ENCODE measurements around the gene KNL1.

Gene KNL1

GRCh38 chr15:40598672-40599071 lies 4.6 kb downstream of the KNL1 start:
- H4K8ac ChIP-seq (ENCODE audit: low read depth, low read length) = no peak overlapping the region
- H3K9ac ChIP-seq (ENCODE audit: low read length) = no peak overlapping the region
- H3K4me3 ChIP-seq (ENCODE audit: low read depth, low read length) = no peak overlapping the region
- no peaks in the 10 kb centered on the region for H3K9me3 ChIP-seq (ENCODE audit: insufficient read depth, low read depth, low read length)
- DNase-seq = no peak
- no peak overlapping the region for H3K4ac ChIP-seq (ENCODE audit: low read depth, low read length)
- no peak overlapping the region for H3K18ac ChIP-seq (ENCODE audit: low read length)
- no peak overlapping the region for H3K27ac ChIP-seq (ENCODE audit: low read depth, low read length)
- H2BK12ac ChIP-seq (ENCODE audit: low read length) = no peak overlapping the region
- peaks cover 3% of the 10 kb centered on the region for H3K79me1 ChIP-seq (ENCODE audit: low read length)
- no peaks in the 10 kb centered on the region for H3K36me3 ChIP-seq (ENCODE audit: control insufficient read depth in 1 of 2, insufficient read depth in 2 of 2, low read length in 2 of 2)
- no peaks in the 10 kb centered on the region for H3K4me1 ChIP-seq (ENCODE audit: control insufficient read depth in 1 of 2, insufficient read depth in 2 of 2, low read length in 2 of 2)
- H3K23ac ChIP-seq (ENCODE audit: low read length) = no peak overlapping the region
- H2AFZ ChIP-seq (ENCODE audit: insufficient read depth, low read length, poor library complexity) = no peak overlapping the region
- no peak overlapping the region for H3K14ac ChIP-seq (ENCODE audit: low read length)
- no peak overlapping the region for H4K12ac ChIP-seq (ENCODE audit: low read depth, low read length)
- no peak overlapping the region for H2AK5ac ChIP-seq (ENCODE audit: low read length)
- H3K4me2 ChIP-seq (ENCODE audit: low read length) = no peak overlapping the region
- no peak overlapping the region for H2BK5ac ChIP-seq (ENCODE audit: low read depth, low read length, poor library complexity)
- no peak overlapping the region for H2BK120ac ChIP-seq (ENCODE audit: insufficient read depth, low read length, poor library complexity)
- no peak overlapping the region for H4K91ac ChIP-seq (ENCODE audit: low read depth, low read length)
- H3K27me3 ChIP-seq (ENCODE audit: insufficient read depth, low read length) = no peaks in the 10 kb centered on the region
- peaks cover 5% of the 10 kb centered on the region for H3K79me2 ChIP-seq (ENCODE audit: control insufficient read depth, insufficient read depth, low read length, poor library complexity)
- WGBS (ENCODE audit: extremely low coverage, insufficient coverage, insufficient read length) = no CpG with 5 or more reads among the region's 4 CpGs

GRCh38 chr15:40600956-40601355 lies 6.9 kb downstream of the KNL1 start:
- Histone ChIP-seq H3K4ac (ENCODE audit: low read depth, low read length) (no peak overlapping the region), H2BK12ac (ENCODE audit: low read length) (no peak overlapping the region), H2BK120ac (ENCODE audit: insufficient read depth, low read length, poor library complexity) (no peak overlapping the region), H3K18ac (ENCODE audit: low read length) (no peak overlapping the region), H3K79me1 (ENCODE audit: low read length) (no peaks in the 10 kb centered on the region), H3K23ac (ENCODE audit: low read length) (no peak overlapping the region), H4K8ac (ENCODE audit: low read depth, low read length) (no peak overlapping the region), H3K36me3 (ENCODE audit: control insufficient read depth in 1 of 2, insufficient read depth in 2 of 2, low read length in 2 of 2) (no peaks in the 10 kb centered on the region), H3K27me3 (ENCODE audit: insufficient read depth, low read length) (no peaks in the 10 kb centered on the region), H3K14ac (ENCODE audit: low read length) (no peak overlapping the region), H3K79me2 (ENCODE audit: control insufficient read depth, insufficient read depth, low read length, poor library complexity) (no peaks in the 10 kb centered on the region), H3K9me3 (ENCODE audit: insufficient read depth, low read depth, low read length) (no peaks in the 10 kb centered on the region), H4K12ac (ENCODE audit: low read depth, low read length) (no peak overlapping the region), H4K91ac (ENCODE audit: low read depth, low read length) (no peak overlapping the region), H3K9ac (ENCODE audit: low read length) (no peak overlapping the region), H3K4me3 (ENCODE audit: low read depth, low read length) (no peak overlapping the region), H2AK5ac (ENCODE audit: low read length) (no peak overlapping the region), H3K4me1 (ENCODE audit: control insufficient read depth in 1 of 2, insufficient read depth in 2 of 2, low read length in 2 of 2) (no peaks in the 10 kb centered on the region), H3K27ac (ENCODE audit: low read depth, low read length) (no peak overlapping the region), H3K4me2 (ENCODE audit: low read length) (no peak overlapping the region), H2BK5ac (ENCODE audit: low read depth, low read length, poor library complexity) (no peak overlapping the region), H2AFZ (ENCODE audit: insufficient read depth, low read length, poor library complexity) (no peak overlapping the region)
- no CpG with 5 or more reads among the region's 12 CpGs for WGBS (ENCODE audit: extremely low coverage, insufficient coverage, insufficient read length)
- DNase-seq = peak in 1 of 2 donors; percentile 4

GRCh38 chr15:40603935-40604334 lies 9.9 kb downstream of the KNL1 start:
- no peak for DNase-seq
- no peak overlapping the region for H3K18ac ChIP-seq (ENCODE audit: low read length)
- H4K8ac ChIP-seq (ENCODE audit: low read depth, low read length) = no peak overlapping the region
- no peak overlapping the region for H4K12ac ChIP-seq (ENCODE audit: low read depth, low read length)
- H4K91ac ChIP-seq (ENCODE audit: low read depth, low read length) = no peak overlapping the region
- H3K27me3 ChIP-seq (ENCODE audit: insufficient read depth, low read length) = no peaks in the 10 kb centered on the region
- H3K36me3 ChIP-seq (ENCODE audit: control insufficient read depth in 1 of 2, insufficient read depth in 2 of 2, low read length in 2 of 2) = peaks cover 5% of the 10 kb centered on the region in 2 experiments
- no peak overlapping the region for H2BK5ac ChIP-seq (ENCODE audit: low read depth, low read length, poor library complexity)
- no peak overlapping the region for H3K4me3 ChIP-seq (ENCODE audit: low read depth, low read length)
- H3K4me2 ChIP-seq (ENCODE audit: low read length) = no peak overlapping the region
- H2BK12ac ChIP-seq (ENCODE audit: low read length) = no peak overlapping the region
- no peak overlapping the region for H3K14ac ChIP-seq (ENCODE audit: low read length)
- H3K4me1 ChIP-seq (ENCODE audit: control insufficient read depth in 1 of 2, insufficient read depth in 2 of 2, low read length in 2 of 2) = no peaks in the 10 kb centered on the region
- no peak overlapping the region for H2AFZ ChIP-seq (ENCODE audit: insufficient read depth, low read length, poor library complexity)
- no peaks in the 10 kb centered on the region for H3K79me2 ChIP-seq (ENCODE audit: control insufficient read depth, insufficient read depth, low read length, poor library complexity)
- no peak overlapping the region for H3K4ac ChIP-seq (ENCODE audit: low read depth, low read length)
- H3K23ac ChIP-seq (ENCODE audit: low read length) = no peak overlapping the region
- H3K9me3 ChIP-seq (ENCODE audit: insufficient read depth, low read depth, low read length) = no peaks in the 10 kb centered on the region
- no peaks in the 10 kb centered on the region for H3K79me1 ChIP-seq (ENCODE audit: low read length)
- no peak overlapping the region for H3K9ac ChIP-seq (ENCODE audit: low read length)
- H3K27ac ChIP-seq (ENCODE audit: low read depth, low read length) = no peak overlapping the region
- H2BK120ac ChIP-seq (ENCODE audit: insufficient read depth, low read length, poor library complexity) = no peak overlapping the region
- H2AK5ac ChIP-seq (ENCODE audit: low read length) = no peak overlapping the region

- Histone ChIP-seq H3K9ac (ENCODE audit: low read length) (no peak overlapping the region), H3K36me3 (ENCODE audit: control insufficient read depth in 1 of 2, insufficient read depth in 2 of 2, low read length in 2 of 2) (peaks cover 5 to 6% of the 10 kb centered on the region in 2 experiments), H3K9me3 (ENCODE audit: insufficient read depth, low read depth, low read length) (no peaks in the 10 kb centered on the region), H2BK12ac (ENCODE audit: low read length) (no peak overlapping the region), H4K8ac (ENCODE audit: low read depth, low read length) (no peak overlapping the region), H3K18ac (ENCODE audit: low read length) (no peak overlapping the region), H3K4me2 (ENCODE audit: low read length) (no peak overlapping the region), H3K79me2 (ENCODE audit: control insufficient read depth, insufficient read depth, low read length, poor library complexity) (no peaks in the 10 kb centered on the region), H2BK5ac (ENCODE audit: low read depth, low read length, poor library complexity) (no peak overlapping the region), H3K27ac (ENCODE audit: low read depth, low read length) (no peak overlapping the region), H3K79me1 (ENCODE audit: low read length) (no peaks in the 10 kb centered on the region), H3K4me1 (ENCODE audit: control insufficient read depth in 1 of 2, insufficient read depth in 2 of 2, low read length in 2 of 2) (no peaks in the 10 kb centered on the region), H3K4ac (ENCODE audit: low read depth, low read length) (no peak overlapping the region), H3K27me3 (ENCODE audit: insufficient read depth, low read length) (no peaks in the 10 kb centered on the region), H2AFZ (ENCODE audit: insufficient read depth, low read length, poor library complexity) (no peak overlapping the region), H3K23ac (ENCODE audit: low read length) (no peak overlapping the region), H2AK5ac (ENCODE audit: low read length) (no peak overlapping the region), H2BK120ac (ENCODE audit: insufficient read depth, low read length, poor library complexity) (no peak overlapping the region), H4K12ac (ENCODE audit: low read depth, low read length) (no peak overlapping the region), H3K4me3 (ENCODE audit: low read depth, low read length) (no peak overlapping the region), H3K14ac (ENCODE audit: low read length) (no peak overlapping the region), H4K91ac (ENCODE audit: low read depth, low read length) (no peak overlapping the region)
- no CpG with 5 or more reads among the region's 5 CpGs for WGBS (ENCODE audit: extremely low coverage, insufficient coverage, insufficient read length)
- DNase-seq = no peak
Measured at GRCh38 chr15:40613080-40613479, 19.0 kb downstream of the KNL1 start.

Measured in trophoblast cell (in vitro differentiated cells and primary cell).